Coronary artery (tissue), 2 donors: Measurements from ENCODE around the gene HTT.

Source experiments
- DNase-seq: peaks from one replicate; pipeline ENCODE4 v3.0.0-alpha.2; 2017; ENCODE audit warnings: low spot score
- H3K27ac ChIP-seq, 2 donors: fragments of 200-600 bp; sonication (generic); one replicate each; pipeline ENCODE4 v1.5.1; 2016 to 2019
- H3K4me3 ChIP-seq: fragments of 200-600 bp; sonication (generic); 2 replicates; pipeline ENCODE4 v1.5.1; 2016; ENCODE audit warnings: mild to moderate bottlenecking, moderate library complexity
- CTCF ChIP-seq: fragments of 200-600 bp; sonication (generic); IDR thresholded peaks from one replicate; pipeline ENCODE4 v1.5.1; 2019; ENCODE audit warnings: antibody characterized with exemption

HTT gene

GRCh38 chr4:3106339-3107186 lies 32.1 kb downstream of the HTT start:
- peak; percentile 96 for TF ChIP-seq CTCF
- H3K27ac ChIP-seq: peak overlapping the region in 1 of 2 donors; percentile 75
- no peak overlapping the region for H3K4me3 ChIP-seq
- DNase-seq: peak; percentile 91

DNA sequence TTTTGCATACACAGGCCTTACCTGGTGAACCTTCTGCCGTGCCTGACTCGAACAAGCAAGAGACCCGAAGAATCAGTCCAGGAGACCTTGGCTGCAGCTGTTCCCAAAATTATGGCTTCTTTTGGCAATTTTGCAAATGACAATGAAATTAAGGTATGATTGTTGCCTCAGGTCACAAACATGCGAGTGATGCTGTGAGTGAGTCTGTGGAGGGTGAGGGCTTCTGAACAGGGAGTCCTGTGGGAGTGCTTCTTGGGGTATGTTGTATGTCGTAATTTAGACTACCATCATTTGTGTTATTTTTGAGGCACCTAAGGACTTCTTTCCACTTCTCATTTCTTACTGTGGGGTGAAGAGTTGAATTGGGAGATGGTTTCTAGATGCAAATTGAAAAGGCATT lies 32.8 kb downstream of the HTT start:
- TF ChIP-seq CTCF: no peak
- Histone ChIP-seq H3K27ac (peak overlapping the region in 1 of 2 donors; percentile 75), H3K4me3 (no peak overlapping the region)
- DNase-seq: no peak

GRCh38 chr4:3107691-3108121 lies 33.2 kb downstream of the HTT start:
- no peak for DNase-seq
- Histone ChIP-seq H3K4me3 (no peak overlapping the region), H3K27ac (peak overlapping the region in 1 of 2 donors; percentile 75)
- no peak for TF ChIP-seq CTCF

- TF ChIP-seq CTCF: no peak
- DNase-seq: no peak
- H3K4me3 ChIP-seq: no peak overlapping the region
- peak overlapping the region in 1 of 2 donors; percentile 75 for H3K27ac ChIP-seq
These were observed 33.7 kb downstream of the HTT start for GRCh38 chr4:3108211-3108610.

DNA sequence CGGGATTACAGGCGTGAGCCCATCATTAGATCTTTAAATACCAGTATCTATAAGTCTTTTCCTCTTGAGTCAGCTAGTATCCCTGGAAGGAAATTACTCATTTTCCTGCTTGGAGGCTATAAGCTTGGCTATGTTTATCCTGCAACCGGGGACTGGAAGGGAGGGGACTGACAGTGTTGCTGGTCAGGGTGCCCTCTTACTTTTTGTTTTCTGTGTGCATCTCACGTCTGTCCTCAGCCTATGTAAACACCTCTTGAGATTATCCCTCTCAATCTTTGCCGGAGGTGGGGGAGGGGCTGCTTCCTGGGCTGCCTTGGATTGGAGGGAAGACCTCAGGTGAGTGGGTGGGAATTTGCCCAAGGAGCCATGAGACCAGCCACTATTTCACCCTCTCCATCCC lies 37.0 kb downstream of the HTT start:
- peak overlapping the region in 1 of 2 donors; percentile 10 for H3K27ac ChIP-seq
- no peak for DNase-seq

GRCh38 chr4:3112201-3112600 lies 37.7 kb downstream of the HTT start:
- DNase-seq: no peak
- H3K27ac ChIP-seq: no peak overlapping the region
- no peak for TF ChIP-seq CTCF
- no peak overlapping the region for H3K4me3 ChIP-seq

More for the DNA sequence above, 37.0 kb downstream of the HTT start:
- H3K4me3 ChIP-seq: no peak overlapping the region
- TF ChIP-seq CTCF: no peak
